GM23338 (cell line): Measurements from ENCODE around the gene DEUP1. TPM values are rescaled to one million over a fixed set of nuclear protein-coding genes. Genes with fewer than 3 reads are reported as not detected.

Source experiments
- ATAC-seq: fragments of 200-7000 bp; cut with Tn5 transposase; 3 replicates; pipeline ENCODE4 v1.9.1; 2020
- DNase-seq: peaks from one replicate; pipeline ENCODE4 v3.0.0-alpha.2; 2015; ENCODE audit warnings: low spot score
- H2AFZ ChIP-seq: fragments of 200-600 bp; sonication (generic); 2 replicates; pipeline ENCODE4 v1.8.0; 2016; ENCODE audit warnings: antibody characterized with exemption, mild to moderate bottlenecking, moderate library complexity
- H3F3A ChIP-seq: fragments of 200-600 bp; sonication (generic); replicated peaks from 2 replicates; pipeline ENCODE4 v1.8.0; 2017; ENCODE audit warnings: antibody characterized with exemption, mixed run types, low read depth
- H3K27ac ChIP-seq: fragments of 200-600 bp; sonication (generic); 2 replicates; pipeline ENCODE4 v1.6.1; 2016; ENCODE audit warnings: low read depth
- H3K27me3 ChIP-seq: fragments of 200-600 bp; sonication (generic); 2 replicates; pipeline ENCODE4 v1.8.0; 2016; ENCODE audit warnings: mild to moderate bottlenecking, mixed run types, moderate library complexity; ENCODE audit not compliant: insufficient read depth
- H3K36me3 ChIP-seq: fragments of 200-600 bp; sonication (generic); 2 replicates; pipeline ENCODE4 v1.8.0; 2016; ENCODE audit warnings: mild to moderate bottlenecking; ENCODE audit not compliant: insufficient read depth
- H3K4me1 ChIP-seq: fragments of 200-600 bp; sonication (generic); 2 replicates; pipeline ENCODE4 v1.8.0; 2016; ENCODE audit warnings: mild to moderate bottlenecking, moderate library complexity; ENCODE audit not compliant: insufficient read depth
- H3K4me2 ChIP-seq: fragments of 200-600 bp; sonication (generic); 2 replicates; pipeline ENCODE4 v1.7.1; 2017; ENCODE audit warnings: mixed run types
- H3K4me3 ChIP-seq: fragments of 200-600 bp; sonication (generic); 2 replicates; pipeline ENCODE4 v1.6.1; 2016; ENCODE audit warnings: mixed run types
- H3K79me2 ChIP-seq: fragments of 200-600 bp; sonication (generic); replicated peaks from 2 replicates; pipeline ENCODE4 v1.8.0; 2017; ENCODE audit warnings: mild to moderate bottlenecking; ENCODE audit not compliant: insufficient read depth
- H3K9me2 ChIP-seq: fragments of 200-600 bp; sonication (generic); 2 replicates; pipeline ENCODE4 v1.8.0; 2017; ENCODE audit not compliant: insufficient read depth
- H4K20me1 ChIP-seq: fragments of 200-600 bp; sonication (generic); replicated peaks from 2 replicates; pipeline ENCODE4 v1.8.0; 2017; ENCODE audit warnings: mild to moderate bottlenecking; ENCODE audit not compliant: insufficient read depth
- H3K27ac Mint-ChIP-seq: 2 replicates; pipeline ENCODE4 v1.8.0; 2020; ENCODE audit warnings: inconsistent platforms, mild to moderate bottlenecking, moderate library complexity, mixed read lengths
- H3K27me3 Mint-ChIP-seq: 3 replicates; pipeline ENCODE4 v1.8.0; 2022; ENCODE audit warnings: low read depth, mild to moderate bottlenecking, moderate library complexity, mixed read lengths, inconsistent platforms; ENCODE audit not compliant: insufficient read depth, poor library complexity
- H3K36me3 Mint-ChIP-seq: 3 replicates; pipeline ENCODE4 v1.8.0; 2021; ENCODE audit warnings: low read depth, mild to moderate bottlenecking, inconsistent platforms, moderate library complexity, mixed read lengths
- H3K4me1 Mint-ChIP-seq: 3 replicates; pipeline ENCODE4 v1.8.0; 2020; ENCODE audit warnings: mild to moderate bottlenecking, inconsistent platforms, mixed read lengths
- H3K4me3 Mint-ChIP-seq: 3 replicates; pipeline ENCODE4 v1.8.0; 2021; ENCODE audit warnings: moderate library complexity, mild to moderate bottlenecking, inconsistent platforms, mixed read lengths
- H3K9me3 Mint-ChIP-seq: 3 replicates; pipeline ENCODE4 v1.8.0; 2020; ENCODE audit warnings: moderate library complexity, mild to moderate bottlenecking, inconsistent platforms, mixed read lengths
- CREB1 ChIP-seq: fragments of 250-450 bp; sonication (Bioruptor Pico); IDR thresholded peaks from 2 replicates; pipeline ENCODE4 v1.5.0; 2020; ENCODE audit warnings: low read depth, mild to moderate bottlenecking, moderate library complexity
- CTCF ChIP-seq, 2 experiments: fragments of 200-600 bp in 1 of 2; sonication (generic) in 1 of 2; conservative IDR thresholded peaks; 2 replicates each; pipeline versions ENCODE4 v1.5.1 to v1.6.1; 2016 to 2017; ENCODE audit warnings: antibody characterized with exemption in 2 of 2, low read depth in 2 of 2, mild to moderate bottlenecking in 2 of 2, moderate library complexity in 1 of 2
- ETS1 ChIP-seq: IDR thresholded peaks from 2 replicates; pipeline ENCODE4 v1.6.1; 2016; ENCODE audit warnings: antibody characterized with exemption
- EZH2phosphoT487 ChIP-seq: fragments of 200-600 bp; sonication (generic); IDR thresholded peaks from one replicate; pipeline ENCODE4 v1.8.1; 2018; ENCODE audit warnings: antibody characterized with exemption; ENCODE audit not compliant: unreplicated experiment
- JUNB ChIP-seq: IDR thresholded peaks from one replicate; pipeline ENCODE4 v1.6.1; 2016; ENCODE audit warnings: antibody characterized with exemption; ENCODE audit not compliant: unreplicated experiment
- NANOG ChIP-seq: IDR thresholded peaks from 2 replicates; pipeline ENCODE4 v1.6.1; 2016; ENCODE audit warnings: antibody characterized with exemption, borderline replicate concordance
- POLR2AphosphoS5 ChIP-seq: IDR thresholded peaks from 2 replicates; pipeline ENCODE4 v1.6.1; 2016; ENCODE audit warnings: antibody characterized with exemption, low read depth
- REST ChIP-seq: IDR thresholded peaks from one replicate; pipeline ENCODE4 v1.6.1; 2018; ENCODE audit warnings: antibody characterized with exemption; ENCODE audit not compliant: unreplicated experiment
- STAT1 ChIP-seq: IDR thresholded peaks from one replicate; pipeline ENCODE4 v1.6.1; 2016; ENCODE audit warnings: antibody characterized with exemption; ENCODE audit not compliant: unreplicated experiment
- ZNF331 ChIP-seq: fragments of 250-450 bp; sonication (Bioruptor Pico); IDR thresholded peaks from 2 replicates; pipeline ENCODE4 v1.5.0; 2020; ENCODE audit warnings: low read depth, mild to moderate bottlenecking, moderate library complexity
- ZNF462 ChIP-seq: fragments of 250-450 bp; sonication (Bioruptor Pico); IDR thresholded peaks from 2 replicates; pipeline ENCODE4 v1.5.0; 2020; ENCODE audit warnings: mild to moderate bottlenecking, moderate library complexity
- polyA plus RNA-seq: library from polyadenylated mRNA; unstranded; fragments of >200 nt; fragmentation: Nextera tagmentation; extraction: Ambion mirVana; gene quantifications from 2 replicates; pipeline ENCODE4 v1.2.1, GENCODE V29; 2016
- total RNA-seq: library from RNA; depleted of rRNA; stranded (reverse); fragments of >200 nt; shearing (Covaris generic); gene quantifications from 2 replicates; pipeline ENCODE4 v1.2.3, GENCODE V29; 2014

Gene DEUP1
- total and polyA plus RNA-seq, 2 experiments from 2014 or later: 0.63 to 1.7 TPM

- TF ChIP-seq STAT1: no peak
- TF ChIP-seq EZH2phosphoT487: no peak
- TF ChIP-seq REST: no peak
- no peak for TF ChIP-seq POLR2AphosphoS5
Measured at GRCh38 chr11:93291110-93291509, 39.4 kb upstream of the DEUP1 start (continued).

DNA sequence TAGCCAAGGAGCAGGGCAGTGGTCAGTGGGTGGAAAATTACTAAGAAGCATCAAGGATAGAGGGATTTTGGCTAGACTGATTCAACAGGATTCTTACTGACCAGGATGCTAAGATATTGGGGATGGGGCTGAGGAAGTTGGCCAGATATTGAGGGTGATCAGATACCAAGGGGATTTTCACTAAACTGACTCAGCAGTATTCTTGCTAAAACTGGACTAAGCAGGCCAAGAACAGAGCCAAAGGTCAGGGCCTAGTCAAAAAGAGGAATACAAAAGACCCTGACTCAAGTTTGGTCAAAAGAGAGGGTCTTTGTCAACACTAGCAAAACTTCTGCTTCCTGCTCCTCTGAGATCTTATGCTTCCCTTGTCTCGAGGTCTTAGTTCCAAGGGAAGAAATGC, 38.6 kb upstream of the DEUP1 start:
- H3F3A ChIP-seq: no peaks in the 10 kb centered on the region
- H3K4me2 ChIP-seq: no peak overlapping the region
- Mint-ChIP-seq H3K4me1 (peaks cover 10% of the 10 kb centered on the region; the same call in 2 of the 3 replicates), H3K9me3 (no peaks in the 10 kb centered on the region), H3K27me3 (no peaks in the 10 kb centered on the region), H3K27ac (no peak overlapping the region), H3K4me3 (no peak overlapping the region), H3K36me3 (no peaks in the 10 kb centered on the region)
- H3K27me3 ChIP-seq: no peaks in the 10 kb centered on the region
- H3K4me1 ChIP-seq: no peaks in the 10 kb centered on the region
- no peaks in the 10 kb centered on the region for H3K36me3 ChIP-seq
- ATAC-seq (no peak), DNase-seq (no peak)
- no peak overlapping the region for H3K27ac ChIP-seq
- no peaks in the 10 kb centered on the region for H3K79me2 ChIP-seq
- H3K9me2 ChIP-seq: no peaks in the 10 kb centered on the region
- no peak overlapping the region for H3K4me3 ChIP-seq
- H2AFZ ChIP-seq: 0 out of 2 replicates have a peak overlapping the region, but pooled peaks have one; percentile 10
- no peaks in the 10 kb centered on the region for H4K20me1 ChIP-seq
- no peak for TF ChIP-seq POLR2AphosphoS5
- no peak for TF ChIP-seq ZNF331 (CRISPR knock-in tag)
- TF ChIP-seq STAT1: no peak
- no peak for TF ChIP-seq CTCF (conservative IDR thresholded peaks at IDR 0.05; ENCODE audit: low read depth in 2 of 2)
- no peak for TF ChIP-seq CREB1
- no peak for TF ChIP-seq NANOG
- TF ChIP-seq ZNF462 (CRISPR knock-in tag): no peak
- TF ChIP-seq ETS1: no peak
- no peak for TF ChIP-seq JUNB
- no peak for TF ChIP-seq EZH2phosphoT487
